HEK293 (cell line): ENCODE data around the gene WDR45B.

ENCODE experiments used
- CTCF ChIA-PET: fragments of 350-600 bp; formaldehyde crosslinking; extraction: SDS; loops from one replicate; lab custom pipeline; 2021; ENCODE audit warnings: antibody characterized with exemption; lab: Yijun Ruan, JAX
- POLR2A ChIA-PET: fragments of 300-600 bp; formaldehyde crosslinking; extraction: SDS; loops from one replicate; lab custom pipeline; 2020; ENCODE audit warnings: antibody characterized with exemption, inconsistent platforms; lab: Yijun Ruan, JAX
- H3K27ac ChIP-seq: fragments of 200-500 bp; sonication (Bioruptor generic); 2 replicates; pipeline ENCODE4 v1.5.1; 2014; ENCODE audit warnings: low read depth, low read length, control low read depth, inconsistent platforms; ENCODE audit errors: extremely low read depth
- H3K36me3 ChIP-seq, 2 experiments: fragments of 200-500 bp in 1 of 2; sonication (Bioruptor generic) in 1 of 2; 1 replicate in 1 of 2; 2 replicates in 1 of 2; pipeline ENCODE4 v1.5.1; 2014 to 2017; ENCODE audit warnings: inconsistent platforms in 2 of 2, low read length in 2 of 2; ENCODE audit not compliant: control insufficient read depth in 2 of 2, insufficient read depth in 1 of 2
- H3K4me1 ChIP-seq: fragments of 200-500 bp; sonication (Bioruptor generic); 2 replicates; pipeline ENCODE4 v1.5.1; 2014; ENCODE audit warnings: mild to moderate bottlenecking, low read length, inconsistent platforms; ENCODE audit not compliant: control insufficient read depth, insufficient read depth
- H3K4me3 ChIP-seq: 2 replicates; pipeline ENCODE4 v1.5.1; 2011; ENCODE audit warnings: low read depth, mild to moderate bottlenecking, control low read depth, low read length, moderate library complexity
- H3K9me3 ChIP-seq: fragments of 200-500 bp; sonication (Bioruptor generic); 2 replicates; pipeline ENCODE4 v1.5.1; 2014; ENCODE audit warnings: low read depth, low read length, inconsistent platforms; ENCODE audit not compliant: control insufficient read depth, insufficient read depth
- BCL11B ChIP-seq: fragments of 450-650 bp; formaldehyde crosslinking; IDR thresholded peaks from 2 replicates; pipeline ENCODE4 v1.5.1; 2016; ENCODE audit warnings: low read depth, missing biosample characterization, missing genetic modification characterization
- HOXA7 ChIP-seq: sonication (generic); formaldehyde crosslinking; IDR thresholded peaks from 2 replicates; pipeline ENCODE4 v1.8.1; 2022; ENCODE audit warnings: missing genetic modification reagents, borderline replicate concordance
- MYNN ChIP-seq: fragments of 450-650 bp; formaldehyde crosslinking; IDR thresholded peaks from 2 replicates; pipeline ENCODE4 v1.5.1; 2016; ENCODE audit warnings: missing biosample characterization, missing genetic modification characterization, borderline replicate concordance
- PRDM4 ChIP-seq: fragments of 450-650 bp; formaldehyde crosslinking; IDR thresholded peaks from 2 replicates; pipeline ENCODE4 v1.5.1; 2017; ENCODE audit warnings: missing biosample characterization, missing genetic modification characterization
- SCRT1 ChIP-seq: fragments of 450-650 bp; formaldehyde crosslinking; IDR thresholded peaks from 2 replicates; pipeline ENCODE4 v1.5.1; 2016; ENCODE audit warnings: missing biosample characterization, missing genetic modification characterization, borderline replicate concordance
- SP3 ChIP-seq: fragments of 450-650 bp; formaldehyde crosslinking; IDR thresholded peaks from 2 replicates; pipeline ENCODE4 v1.5.1; 2016; ENCODE audit warnings: missing biosample characterization, missing genetic modification characterization
- YY1 ChIP-seq: fragments of 450-650 bp; formaldehyde crosslinking; IDR thresholded peaks from 2 replicates; pipeline ENCODE4 v1.5.1; 2018; ENCODE audit warnings: missing biosample characterization, missing genetic modification characterization
- ZBTB10 ChIP-seq: fragments of 450-650 bp; formaldehyde crosslinking; IDR thresholded peaks from 2 replicates; pipeline ENCODE4 v1.5.1; 2016; ENCODE audit warnings: missing biosample characterization, missing genetic modification characterization
- ZFHX2 ChIP-seq: fragments of 450-650 bp; formaldehyde crosslinking; conservative IDR thresholded peaks from 2 replicates; pipeline ENCODE4 v1.5.1; 2016; ENCODE audit warnings: missing biosample characterization, missing genetic modification characterization
- ZNF10 ChIP-seq: fragments of 450-650 bp; formaldehyde crosslinking; IDR thresholded peaks from 2 replicates; pipeline ENCODE4 v1.5.1; 2017; ENCODE audit warnings: missing biosample characterization, missing genetic modification characterization
- ZNF174 ChIP-seq: fragments of 450-650 bp; formaldehyde crosslinking; IDR thresholded peaks from 2 replicates; pipeline ENCODE4 v1.5.0; 2017; ENCODE audit warnings: missing biosample characterization, mild to moderate bottlenecking, missing genetic modification characterization
- ZNF510 ChIP-seq: fragments of 450-650 bp; formaldehyde crosslinking; IDR thresholded peaks from 2 replicates; pipeline ENCODE4 v1.5.1; 2018; ENCODE audit warnings: mild to moderate bottlenecking, missing genetic modification characterization, missing biosample characterization; ENCODE audit not compliant: insufficient replicate concordance
- ZNF521 ChIP-seq: fragments of 450-650 bp; formaldehyde crosslinking; IDR thresholded peaks from 2 replicates; pipeline ENCODE4 v1.5.1; 2017; ENCODE audit warnings: missing biosample characterization, mild to moderate bottlenecking, missing genetic modification characterization
- ZNF548 ChIP-seq: fragments of 450-650 bp; formaldehyde crosslinking; IDR thresholded peaks from 2 replicates; pipeline ENCODE4 v1.5.1; 2016; ENCODE audit warnings: missing biosample characterization, missing genetic modification characterization
- ZNF561 ChIP-seq: fragments of 450-650 bp; IDR thresholded peaks from 2 replicates; pipeline ENCODE4 v1.5.1; 2018; ENCODE audit warnings: missing biosample characterization, missing genetic modification characterization, borderline replicate concordance
- ZNF571 ChIP-seq: fragments of 450-650 bp; formaldehyde crosslinking; IDR thresholded peaks from 2 replicates; pipeline ENCODE4 v1.5.0; 2017; ENCODE audit warnings: missing biosample characterization, missing genetic modification characterization
- ZNF623 ChIP-seq: fragments of 450-650 bp; formaldehyde crosslinking; IDR thresholded peaks from 2 replicates; pipeline ENCODE4 v1.5.1; 2016; ENCODE audit warnings: missing biosample characterization, missing genetic modification characterization
- ZNF645 ChIP-seq: fragments of 450-650 bp; formaldehyde crosslinking; IDR thresholded peaks from 2 replicates; pipeline ENCODE4; 2016; ENCODE audit warnings: missing biosample characterization, missing genetic modification characterization
- ZNF704 ChIP-seq: fragments of 450-650 bp; formaldehyde crosslinking; IDR thresholded peaks from 2 replicates; pipeline ENCODE4 v1.5.1; 2016; ENCODE audit warnings: missing biosample characterization, missing genetic modification characterization
- ZNF777 ChIP-seq: fragments of 450-650 bp; formaldehyde crosslinking; IDR thresholded peaks from 2 replicates; pipeline ENCODE4 v1.5.1; 2017; ENCODE audit warnings: missing biosample characterization, missing genetic modification characterization, borderline replicate concordance
- ZNF837 ChIP-seq: fragments of 450-650 bp; formaldehyde crosslinking; IDR thresholded peaks from 2 replicates; pipeline ENCODE4 v1.5.1; 2016; ENCODE audit warnings: missing biosample characterization, missing genetic modification characterization
- TF ChIP-seq, protein P1 (sequence below): fragments of 450-650 bp; formaldehyde crosslinking; conservative IDR thresholded peaks from 2 replicates; pipeline ENCODE4 v1.5.1; 2016; ENCODE audit warnings: low read depth, missing biosample characterization, missing genetic modification characterization

The WDR45B gene

DNA sequence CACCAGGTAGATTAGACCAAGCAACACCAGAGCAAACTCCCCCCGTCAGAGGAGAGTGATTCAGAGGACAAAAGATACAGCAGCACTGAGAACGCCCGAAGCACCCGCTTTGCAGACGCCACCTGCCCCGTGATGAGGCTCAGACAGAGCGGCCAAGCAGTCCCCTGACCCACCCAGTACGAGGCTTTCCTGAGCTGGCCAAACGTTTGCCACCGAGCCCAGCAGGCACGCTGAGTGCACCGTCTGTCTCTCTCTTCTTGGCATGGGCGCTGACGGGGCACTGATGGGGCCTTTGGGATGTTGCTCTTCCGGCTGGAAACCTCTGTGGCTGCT lies 19.4 kb upstream of the WDR45B start:
- H3K36me3 ChIP-seq, result no peaks in the 10 kb centered on the region
- POLR2A ChIA-PET, result no interaction called here
- H3K9me3 ChIP-seq, result no peaks in the 10 kb centered on the region
- no peak overlapping the region for H3K27ac ChIP-seq
- H3K4me1 ChIP-seq, result no peaks in the 10 kb centered on the region
- no peak overlapping the region for H3K4me3 ChIP-seq
- CTCF ChIA-PET, result interaction anchor here (0.6 to 1.4 kb wide), 3 partner anchors 88 to 98 kb away, joined by 3 to 7 read pairs (median 3); no protein-coding TSS in a partner anchor
- TF ChIP-seq ZNF645 (tag by site-specific recombination) (no peak), HOXA7 (no peak), ZNF777 (no peak), ZNF837 (tag by site-specific recombination) (no peak), ZNF623 (no peak), BCL11B (tag by site-specific recombination) (no peak), ZNF561 (tag by site-specific recombination) (no peak), MYNN (no peak), ZNF174 (tag by site-specific recombination) (no peak), ZNF521 (tag by site-specific recombination) (no peak), ZBTB10 (tag by site-specific recombination) (no peak), ZNF704 (tag by site-specific recombination) (no peak), ZNF10 (tag by site-specific recombination) (no peak), SCRT1 (no peak)
- TF ChIP-seq, protein P1, sequence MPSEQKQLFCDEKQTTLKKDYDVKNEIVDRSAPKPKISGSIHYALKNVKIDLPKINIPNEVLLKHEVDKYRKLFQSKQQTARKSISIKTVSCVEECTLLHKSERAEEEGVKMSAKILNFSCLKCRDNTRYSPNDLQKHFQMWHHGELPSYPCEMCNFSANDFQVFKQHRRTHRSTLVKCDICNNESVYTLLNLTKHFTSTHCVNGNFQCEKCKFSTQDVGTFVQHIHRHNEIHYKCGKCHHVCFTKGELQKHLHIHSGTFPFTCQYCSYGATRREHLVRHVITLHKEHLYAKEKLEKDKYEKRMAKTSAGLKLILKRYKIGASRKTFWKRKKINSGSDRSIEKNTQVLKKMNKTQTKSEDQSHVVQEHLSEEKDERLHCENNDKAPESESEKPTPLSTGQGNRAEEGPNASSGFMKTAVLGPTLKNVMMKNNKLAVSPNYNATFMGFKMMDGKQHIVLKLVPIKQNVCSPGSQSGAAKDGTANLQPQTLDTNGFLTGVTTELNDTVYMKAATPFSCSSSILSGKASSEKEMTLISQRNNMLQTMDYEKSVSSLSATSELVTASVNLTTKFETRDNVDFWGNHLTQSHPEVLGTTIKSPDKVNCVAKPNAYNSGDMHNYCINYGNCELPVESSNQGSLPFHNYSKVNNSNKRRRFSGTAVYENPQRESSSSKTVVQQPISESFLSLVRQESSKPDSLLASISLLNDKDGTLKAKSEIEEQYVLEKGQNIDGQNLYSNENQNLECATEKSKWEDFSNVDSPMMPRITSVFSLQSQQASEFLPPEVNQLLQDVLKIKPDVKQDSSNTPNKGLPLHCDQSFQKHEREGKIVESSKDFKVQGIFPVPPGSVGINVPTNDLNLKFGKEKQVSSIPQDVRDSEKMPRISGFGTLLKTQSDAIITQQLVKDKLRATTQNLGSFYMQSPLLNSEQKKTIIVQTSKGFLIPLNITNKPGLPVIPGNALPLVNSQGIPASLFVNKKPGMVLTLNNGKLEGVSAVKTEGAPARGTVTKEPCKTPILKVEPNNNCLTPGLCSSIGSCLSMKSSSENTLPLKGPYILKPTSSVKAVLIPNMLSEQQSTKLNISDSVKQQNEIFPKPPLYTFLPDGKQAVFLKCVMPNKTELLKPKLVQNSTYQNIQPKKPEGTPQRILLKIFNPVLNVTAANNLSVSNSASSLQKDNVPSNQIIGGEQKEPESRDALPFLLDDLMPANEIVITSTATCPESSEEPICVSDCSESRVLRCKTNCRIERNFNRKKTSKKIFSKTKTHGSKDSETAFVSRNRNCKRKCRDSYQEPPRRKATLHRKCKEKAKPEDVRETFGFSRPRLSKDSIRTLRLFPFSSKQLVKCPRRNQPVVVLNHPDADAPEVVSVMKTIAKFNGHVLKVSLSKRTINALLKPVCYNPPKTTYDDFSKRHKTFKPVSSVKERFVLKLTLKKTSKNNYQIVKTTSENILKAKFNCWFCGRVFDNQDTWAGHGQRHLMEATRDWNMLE (tag by site-specific recombination), result no peak

DNA sequence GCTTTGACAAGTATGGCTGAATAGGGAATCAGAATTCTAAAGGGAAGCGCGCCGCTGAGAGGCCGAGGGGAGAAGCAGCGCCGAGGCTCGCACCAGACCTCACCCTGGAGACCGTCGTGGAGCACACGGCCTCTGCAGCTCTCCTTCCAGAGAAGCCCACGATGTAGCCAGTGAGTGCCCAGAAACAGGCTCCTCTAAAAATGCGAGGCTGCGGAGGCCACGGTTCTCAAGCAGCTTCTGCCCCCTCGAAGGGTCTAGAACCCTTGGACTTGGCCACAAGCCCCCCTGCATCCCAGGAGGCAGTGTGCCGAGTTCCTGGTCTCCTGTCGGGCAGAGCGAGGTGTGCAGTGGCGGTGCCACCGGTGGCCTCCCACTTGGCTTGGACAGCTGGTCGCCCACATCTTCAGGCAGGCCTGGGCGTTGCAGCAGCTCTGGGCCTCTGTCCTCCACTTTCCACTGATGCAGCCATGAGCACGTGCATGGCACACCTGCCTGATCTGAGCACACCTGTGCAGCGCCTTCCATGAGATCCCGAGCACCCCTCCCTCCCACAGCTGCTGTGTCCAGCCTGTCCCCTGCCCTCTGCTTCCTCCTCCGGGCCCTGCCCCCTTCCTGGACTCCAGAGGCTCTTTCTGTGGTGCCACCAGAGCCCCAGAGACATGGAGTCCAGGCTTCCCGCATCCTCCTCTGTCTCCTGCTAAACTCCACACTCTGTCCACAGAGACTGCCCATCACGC lies 18.9 kb upstream of the WDR45B start:
- ChIA-PET POLR2A (no interaction called here), CTCF (no interaction called here)
- Histone ChIP-seq H3K27ac (no peak overlapping the region), H3K9me3 (no peaks in the 10 kb centered on the region), H3K4me1 (no peaks in the 10 kb centered on the region), H3K4me3 (no peak overlapping the region), H3K36me3 (no peaks in the 10 kb centered on the region)
- TF ChIP-seq SP3 (tag by site-specific recombination) (no peak), YY1 (no peak), ZNF510 (tag by site-specific recombination) (no peak), ZNF571 (tag by site-specific recombination) (no peak), ZFHX2 (tag by site-specific recombination) (0 out of 2 replicates have a peak, but pooled peaks have one; percentile 12), ZNF548 (tag by site-specific recombination) (no peak), ZNF174 (tag by site-specific recombination) (no peak), PRDM4 (no peak)
